ENCODE results near the gene ATP2B2.

ATP2B2 gene

DNA sequence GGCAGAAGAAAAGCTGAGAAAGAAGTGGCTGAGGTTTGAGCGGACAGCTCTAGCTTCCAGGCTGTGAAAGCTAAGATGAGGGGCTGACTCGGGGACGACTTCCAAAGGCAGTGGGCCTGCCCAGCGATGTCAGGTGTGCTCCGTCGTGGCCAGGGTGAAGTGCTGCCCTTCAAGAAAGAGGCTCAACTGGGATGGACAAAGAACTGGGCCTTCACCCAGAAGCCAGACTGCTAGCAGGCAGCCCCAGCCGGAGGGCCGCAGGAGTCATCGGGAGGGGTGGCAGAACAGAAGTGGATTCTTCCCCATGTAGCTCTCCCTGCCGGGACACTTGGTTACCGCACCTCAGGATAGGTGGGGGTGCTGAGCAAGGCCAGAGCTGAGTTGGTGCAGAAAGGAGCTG is 171.3 kb downstream of the ATP2B2 start:
- no peak overlapping the region for H3K27ac ChIP-seq
- H3K4me3 ChIP-seq, result no peak overlapping the region
- TF ChIP-seq CTCF (IDR thresholded peaks at IDR 0.05), result no peak
- DNase-seq (ENCODE audit: low spot score), result no peak

- no peak for TF ChIP-seq CTCF (IDR thresholded peaks at IDR 0.05)
- no peak overlapping the region for H3K4me3 ChIP-seq
- no peak for DNase-seq (ENCODE audit: low spot score)
- no peak overlapping the region for H3K27ac ChIP-seq
These were observed 172.1 kb downstream of the ATP2B2 start for GRCh38 chr3:10333349-10333650.

DNA sequence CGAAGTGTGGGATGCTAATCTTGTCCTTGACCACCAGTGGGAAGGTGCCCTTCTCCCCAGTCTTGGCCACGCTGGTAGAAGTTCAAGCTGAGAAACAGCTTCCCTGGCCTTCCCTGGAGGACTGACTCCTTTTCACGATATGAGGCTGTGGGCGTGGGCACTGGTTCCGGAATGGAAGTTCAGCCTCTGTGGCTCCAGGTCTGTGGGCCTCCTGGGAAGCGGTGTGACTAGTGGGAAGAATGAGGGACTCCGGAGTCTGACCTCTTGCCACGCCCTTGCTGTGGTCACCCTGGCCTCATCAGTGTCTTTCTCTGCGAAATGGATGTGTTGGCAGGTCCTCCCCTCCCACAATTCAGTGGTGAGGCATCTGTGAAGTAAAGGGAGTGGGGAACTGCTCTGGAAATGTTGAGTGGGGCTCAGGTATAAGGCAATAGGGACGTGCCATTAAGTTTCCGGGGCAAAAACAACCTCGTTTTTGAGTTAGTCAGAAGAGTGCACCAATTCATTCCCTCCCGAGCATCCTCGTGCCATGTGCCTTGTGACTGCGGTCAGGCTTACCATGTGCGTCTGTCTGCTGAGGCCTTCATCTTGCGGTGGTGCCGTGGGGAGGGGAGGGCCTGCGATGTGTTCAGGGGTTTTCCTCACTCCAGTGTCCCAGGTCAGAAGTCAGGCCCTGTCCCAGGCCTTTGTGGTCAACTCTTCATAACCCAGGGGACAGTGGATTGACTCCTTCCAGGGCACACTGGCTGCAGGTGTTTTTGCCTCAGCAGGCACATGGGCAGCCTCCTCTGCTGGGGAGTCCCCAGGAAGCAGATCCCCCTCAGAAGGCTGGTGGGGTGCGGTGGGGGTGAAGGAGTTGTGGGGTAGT is 172.7 kb downstream of the ATP2B2 start:
- TF ChIP-seq CTCF (IDR thresholded peaks at IDR 0.05), result no peak
- Histone ChIP-seq H3K4me3 (no peak overlapping the region), H3K27ac (no peak overlapping the region)
- DNase-seq (ENCODE audit: low spot score), result no peak

DNA sequence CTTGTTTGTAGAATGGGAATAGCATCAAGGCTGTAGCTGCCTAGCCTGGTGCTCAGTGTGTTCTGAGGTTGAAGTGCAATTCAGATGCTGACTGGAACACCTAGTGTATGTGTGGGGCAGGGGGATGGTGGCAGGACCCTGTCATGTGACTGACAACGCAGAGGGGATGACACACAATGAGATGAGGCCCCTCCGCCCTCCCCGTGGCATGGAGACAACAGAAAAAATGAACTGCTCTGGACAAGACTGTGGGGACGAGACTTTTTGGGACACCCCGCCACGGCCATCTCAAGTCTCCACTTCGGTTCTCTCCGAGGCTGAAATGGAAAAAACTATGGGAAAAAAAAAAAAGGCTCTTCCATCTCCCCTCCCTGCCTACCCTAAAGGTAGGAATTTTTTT is 174.1 kb downstream of the ATP2B2 start:
- TF ChIP-seq CTCF (IDR thresholded peaks at IDR 0.05), result no peak
- no peak for DNase-seq (ENCODE audit: low spot score)
- no peak overlapping the region for H3K27ac ChIP-seq
- no peak overlapping the region for H3K4me3 ChIP-seq

- Histone ChIP-seq H3K4me3 (no peak overlapping the region), H3K27ac (no peak overlapping the region)
- no peak for TF ChIP-seq CTCF (IDR thresholded peaks at IDR 0.05)
- no peak for DNase-seq (ENCODE audit: low spot score)
These were observed 175.1 kb downstream of the ATP2B2 start for GRCh38 chr3:10330319-10330718.

GRCh38 chr3:10329495-10330015 is 175.8 kb downstream of the ATP2B2 start:
- H3K27ac ChIP-seq, result no peak overlapping the region
- H3K4me3 ChIP-seq, result no peak overlapping the region
- DNase-seq (ENCODE audit: low spot score), result no peak
- no peak for TF ChIP-seq CTCF (IDR thresholded peaks at IDR 0.05)

DNA sequence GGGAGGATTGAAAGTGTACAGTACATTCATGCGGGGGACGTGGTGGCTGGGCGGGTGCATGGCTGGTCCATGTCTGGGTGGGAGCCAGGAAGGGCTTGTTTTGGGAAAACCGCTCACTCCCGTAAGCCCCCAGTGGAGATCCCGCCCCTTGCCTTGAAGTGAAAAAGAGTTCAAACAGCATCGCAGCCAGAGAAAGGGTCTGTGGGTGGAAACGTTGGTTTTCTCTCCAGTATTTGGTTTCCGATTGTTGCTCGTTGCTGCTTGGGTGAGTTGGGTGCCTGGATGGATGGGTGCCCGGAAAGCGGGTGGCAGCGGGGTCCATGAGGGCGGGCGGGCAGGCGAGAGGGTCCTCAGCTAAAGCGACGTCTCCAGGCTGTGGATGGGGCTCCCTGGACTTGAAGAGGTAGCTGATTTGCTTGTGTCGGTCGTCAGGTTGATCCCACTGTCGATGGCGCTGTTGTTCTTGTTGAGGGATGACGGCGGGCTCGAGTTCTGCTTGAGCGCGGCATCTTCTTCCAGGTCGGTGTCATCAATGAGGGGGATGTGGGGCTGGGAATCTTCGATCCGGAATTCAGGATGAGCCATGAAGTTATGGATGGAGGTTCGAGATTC is 176.8 kb downstream of the ATP2B2 start:
- no peak for DNase-seq (ENCODE audit: low spot score)
- Histone ChIP-seq H3K4me3 (no peak overlapping the region), H3K27ac (no peak overlapping the region)
- no peak for TF ChIP-seq CTCF (IDR thresholded peaks at IDR 0.05)

All from coronary artery (tissue), 2 donors.